Testis (tissue), 3 donors: ENCODE measurements around the gene SUPT3H. TPM values are rescaled to one million over a fixed set of nuclear protein-coding genes. Genes with fewer than 3 reads are reported as not detected.
"Not testable (repeated sequence)": the region's sequence is repeated elsewhere in the genome, so short reads cannot be mapped to it uniquely, and the experiment has no call there.

Experiments used
- DNase-seq: peaks from one replicate; pipeline ENCODE4 v3.0.0-alpha.2; 2019
- H3K27ac ChIP-seq, 2 donors: fragments of 200-600 bp; sonication (generic); one replicate each; pipeline ENCODE4 v1.5.1; 2019
- H3K27me3 ChIP-seq: fragments of 200-600 bp; sonication (generic); one replicate; pipeline ENCODE4 v1.5.1; 2019
- H3K36me3 ChIP-seq: fragments of 200-600 bp; sonication (generic); one replicate; pipeline ENCODE4 v1.5.1; 2017; ENCODE audit warnings: low read depth; ENCODE audit errors: missing control alignments
- H3K4me1 ChIP-seq: fragments of 200-600 bp; sonication (generic); one replicate; pipeline ENCODE4 v1.5.1; 2019
- H3K4me3 ChIP-seq, 2 donors: fragments of 200-600 bp; sonication (generic); one replicate each; pipeline ENCODE4 v1.5.1; 2017 to 2019
- H3K9me3 ChIP-seq: fragments of 200-600 bp; sonication (generic); one replicate; pipeline ENCODE4 v1.5.1; 2017
- POLR2A ChIP-seq: fragments of 450-650 bp; IDR thresholded peaks from one replicate; pipeline ENCODE4 v1.6.1; 2017; ENCODE audit warnings: antibody characterized with exemption, mild to moderate bottlenecking, moderate library complexity
- WGBS, 2 donors: methylation state at CpG; one replicate each; pipeline ENCODE4 v1.1.5; 2018; 5-methylcytosine and 5-hydroxymethylcytosine counted together
- intact Hi-C: fragments of 100-400 bp; cut with DNase I; formaldehyde crosslinking; loops from one replicate; pipeline ENCODE4 v1.15.1; 2023; ENCODE audit warnings: low total_unique reads
- polyA plus RNA-seq: library from polyadenylated mRNA; stranded (reverse); fragments of 350-450 nt; fragmentation: Illumina TruSeq; extraction: RNeasy Lipid Tissue Mini Kit (QIAGEN cat#74804); gene quantifications from one replicate; pipeline ENCODE4 v1.2.3, GENCODE V29; 2014; ENCODE audit warnings: low read depth, low replicate concordance; ENCODE audit not compliant: insufficient read depth
- total RNA-seq, 2 donors: library from RNA; depleted of rRNA; stranded (reverse); fragments of >200 nt; gene quantifications; one replicate each; pipeline ENCODE4 v1.2.3, GENCODE V29; 2016
- TF ChIP-seq, protein P1 (sequence below), 3 experiments: fragments of 450-650 bp in 2 of 3; fragments of 200-600 bp in 1 of 3; sonication (generic) in 1 of 3; IDR thresholded peaks; one replicate each; pipeline ENCODE4 v1.5.1; 2016 to 2019; ENCODE audit warnings: antibody characterized with exemption in 3 of 3, mild to moderate bottlenecking in 2 of 3, moderate library complexity in 1 of 3

Gene SUPT3H
- total and polyA plus RNA-seq, 3 donors from 2014 or later = 29.4 to 35.9 (median 30.8) TPM

DNA sequence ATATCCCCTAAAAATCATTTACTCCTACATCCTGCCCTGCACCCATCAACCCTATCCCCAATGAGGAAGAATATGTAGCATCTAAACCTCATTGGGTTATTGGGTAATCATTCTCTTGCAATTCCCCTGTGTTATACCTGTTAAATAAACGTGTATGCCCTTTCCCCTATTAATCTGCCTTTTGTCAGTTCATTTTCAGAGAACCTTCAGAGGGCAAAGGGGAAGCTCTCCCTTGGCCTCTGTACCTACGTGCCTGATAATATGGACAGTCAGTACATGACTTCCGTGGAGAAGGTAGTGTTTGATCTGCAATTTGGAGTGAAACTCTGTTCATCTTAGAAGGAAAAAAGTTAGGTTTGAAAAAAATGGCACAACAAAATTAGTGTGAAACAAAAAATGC, 223.1 kb downstream of the SUPT3H start:
- no peak for DNase-seq
- WGBS, 2 donors = 71 to 77% methylated on average over 3 of the region's 3 CpGs
- no peak for TF ChIP-seq POLR2A
- TF ChIP-seq, protein P1, sequence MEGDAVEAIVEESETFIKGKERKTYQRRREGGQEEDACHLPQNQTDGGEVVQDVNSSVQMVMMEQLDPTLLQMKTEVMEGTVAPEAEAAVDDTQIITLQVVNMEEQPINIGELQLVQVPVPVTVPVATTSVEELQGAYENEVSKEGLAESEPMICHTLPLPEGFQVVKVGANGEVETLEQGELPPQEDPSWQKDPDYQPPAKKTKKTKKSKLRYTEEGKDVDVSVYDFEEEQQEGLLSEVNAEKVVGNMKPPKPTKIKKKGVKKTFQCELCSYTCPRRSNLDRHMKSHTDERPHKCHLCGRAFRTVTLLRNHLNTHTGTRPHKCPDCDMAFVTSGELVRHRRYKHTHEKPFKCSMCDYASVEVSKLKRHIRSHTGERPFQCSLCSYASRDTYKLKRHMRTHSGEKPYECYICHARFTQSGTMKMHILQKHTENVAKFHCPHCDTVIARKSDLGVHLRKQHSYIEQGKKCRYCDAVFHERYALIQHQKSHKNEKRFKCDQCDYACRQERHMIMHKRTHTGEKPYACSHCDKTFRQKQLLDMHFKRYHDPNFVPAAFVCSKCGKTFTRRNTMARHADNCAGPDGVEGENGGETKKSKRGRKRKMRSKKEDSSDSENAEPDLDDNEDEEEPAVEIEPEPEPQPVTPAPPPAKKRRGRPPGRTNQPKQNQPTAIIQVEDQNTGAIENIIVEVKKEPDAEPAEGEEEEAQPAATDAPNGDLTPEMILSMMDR (IDR thresholded peaks at IDR 0.05) = no peak
- Histone ChIP-seq H3K27ac (no peak overlapping the region), H3K36me3 (no peaks in the 10 kb centered on the region), H3K4me3 (no peak overlapping the region), H3K4me1 (no peaks in the 10 kb centered on the region), H3K9me3 (no peaks in the 10 kb centered on the region), H3K27me3 (no peaks in the 10 kb centered on the region)
- intact Hi-C loops = no loop called here

DNA sequence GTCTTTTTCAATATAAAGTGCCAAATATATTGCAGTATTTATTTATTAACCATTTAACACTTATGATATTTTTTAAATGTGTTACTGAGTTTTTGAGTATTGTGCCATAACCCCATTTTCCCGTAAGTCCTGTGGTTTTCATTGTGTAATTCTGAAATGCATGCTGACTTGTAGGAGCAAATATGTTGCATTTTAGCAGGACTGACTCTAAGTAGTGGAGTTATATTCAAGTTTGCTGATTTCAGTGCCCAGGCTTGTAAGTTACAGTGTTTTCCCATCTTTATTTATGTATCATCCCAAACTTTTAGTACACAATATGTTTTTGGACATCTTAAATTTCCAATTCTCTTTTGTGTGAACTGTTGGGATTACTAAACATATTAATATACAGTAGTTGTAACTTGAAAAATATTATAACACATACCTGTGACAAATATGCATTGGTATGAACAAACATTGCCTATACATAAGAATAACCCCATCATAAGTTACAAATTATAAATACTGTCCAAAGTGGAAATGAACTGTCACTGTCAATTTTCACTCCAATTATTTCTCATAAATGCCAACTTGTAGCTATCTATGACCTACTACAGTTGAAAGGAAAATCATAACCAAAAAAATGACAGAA, 228.9 kb downstream of the SUPT3H start:
- no peaks in the 10 kb centered on the region for H3K36me3 ChIP-seq
- intact Hi-C loops = no loop called here
- H3K27ac ChIP-seq = no peak overlapping the region
- WGBS, 2 donors = 53 to 95% methylated on average over 1 of the region's 1 CpG
- no peaks in the 10 kb centered on the region for H3K9me3 ChIP-seq
- no peaks in the 10 kb centered on the region for H3K27me3 ChIP-seq
- TF ChIP-seq, protein P1 (IDR thresholded peaks at IDR 0.05) = no peak
- TF ChIP-seq POLR2A = no peak
- H3K4me1 ChIP-seq = no peaks in the 10 kb centered on the region
- no peak overlapping the region for H3K4me3 ChIP-seq
- DNase-seq = no peak

DNA sequence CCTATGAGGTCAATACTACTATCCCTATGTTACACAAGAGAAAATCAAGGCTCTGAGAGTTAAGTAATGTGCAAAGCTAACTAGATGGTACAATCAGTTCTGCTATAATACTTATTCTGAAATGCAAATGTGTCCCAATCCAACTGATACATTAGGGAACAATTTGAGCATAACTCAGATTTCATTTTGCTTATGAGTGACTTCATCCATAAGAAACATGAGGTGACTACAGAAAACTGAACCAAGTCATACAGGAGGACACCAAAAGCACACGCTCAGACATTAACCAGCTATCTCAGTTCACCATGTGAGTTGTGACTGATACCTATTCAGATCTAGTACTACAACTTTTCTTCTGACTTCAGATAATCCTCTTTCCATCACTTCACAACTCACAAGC, 229.5 kb downstream of the SUPT3H start:
- intact Hi-C loops = no loop called here
- H3K9me3 ChIP-seq = no peaks in the 10 kb centered on the region
- no peak overlapping the region for H3K27ac ChIP-seq
- WGBS, 2 donors = 84 to 94% methylated on average over 1 of the region's 1 CpG
- TF ChIP-seq, protein P1 (IDR thresholded peaks at IDR 0.05) = no peak
- TF ChIP-seq POLR2A = no peak
- no peak for DNase-seq
- no peaks in the 10 kb centered on the region for H3K27me3 ChIP-seq
- no peaks in the 10 kb centered on the region for H3K4me1 ChIP-seq
- no peaks in the 10 kb centered on the region for H3K36me3 ChIP-seq
- no peak overlapping the region for H3K4me3 ChIP-seq

DNA sequence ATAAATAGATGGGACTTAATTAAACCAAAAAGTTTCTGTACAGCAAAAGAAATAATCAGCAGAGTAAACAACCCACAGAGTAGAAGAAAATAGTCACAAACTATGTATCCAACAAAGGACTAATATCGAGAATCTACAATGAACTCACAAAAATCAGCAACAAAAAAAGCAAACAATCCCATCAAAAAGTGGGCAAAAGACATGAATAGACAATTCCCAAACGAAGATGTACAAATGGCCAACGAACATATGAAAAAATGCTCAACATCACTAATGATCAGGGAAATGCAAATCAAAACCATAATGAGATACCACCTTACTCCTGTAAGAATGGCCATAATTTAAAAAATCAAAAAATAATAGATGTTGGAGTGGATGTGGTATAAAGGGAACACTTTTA, 232.1 kb downstream of the SUPT3H start:
- WGBS, 2 donors = 91 to 95% methylated on average over 3 of the region's 3 CpGs
- H3K4me1 ChIP-seq, intact Hi-C loops, H3K27me3 ChIP-seq, H3K9me3 ChIP-seq, DNase-seq, H3K27ac ChIP-seq, H3K4me3 ChIP-seq, H3K36me3 ChIP-seq: not testable (repeated sequence)

DNA sequence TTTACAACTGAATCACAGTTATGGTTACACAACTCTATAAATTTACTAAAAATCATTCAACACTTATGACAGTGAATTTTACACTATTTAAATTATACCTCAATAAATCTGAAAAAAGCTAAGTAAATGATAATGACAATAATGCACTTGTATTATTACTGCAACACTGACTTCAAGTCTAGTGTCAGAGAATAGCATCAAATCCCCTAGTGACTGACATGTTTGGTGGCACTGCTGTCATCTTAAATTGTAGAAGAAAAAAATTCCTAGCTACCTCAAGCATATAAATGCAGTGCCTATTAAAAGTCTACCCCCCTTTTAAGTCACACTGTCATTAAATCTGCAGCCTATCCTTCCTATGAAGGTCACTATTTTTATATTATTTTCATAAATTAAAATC, 239.0 kb downstream of the SUPT3H start:
- H3K9me3 ChIP-seq = no peaks in the 10 kb centered on the region
- H3K4me3 ChIP-seq = no peak overlapping the region
- H3K4me1 ChIP-seq = no peaks in the 10 kb centered on the region
- no peaks in the 10 kb centered on the region for H3K36me3 ChIP-seq
- intact Hi-C loops = no loop called here
- H3K27me3 ChIP-seq = no peaks in the 10 kb centered on the region
- TF ChIP-seq, protein P1 (IDR thresholded peaks at IDR 0.05) = no peak
- no peak for TF ChIP-seq POLR2A
- DNase-seq = no peak
- H3K27ac ChIP-seq = no peak overlapping the region
